DMS153 (cell line): Measurements from ENCODE around the gene CPXM2.

Experiments
- DNase-seq: peaks from one replicate; lab custom pipeline; 2025; lab: John Stamatoyannopoulos, UW

The CPXM2 gene

DNA sequence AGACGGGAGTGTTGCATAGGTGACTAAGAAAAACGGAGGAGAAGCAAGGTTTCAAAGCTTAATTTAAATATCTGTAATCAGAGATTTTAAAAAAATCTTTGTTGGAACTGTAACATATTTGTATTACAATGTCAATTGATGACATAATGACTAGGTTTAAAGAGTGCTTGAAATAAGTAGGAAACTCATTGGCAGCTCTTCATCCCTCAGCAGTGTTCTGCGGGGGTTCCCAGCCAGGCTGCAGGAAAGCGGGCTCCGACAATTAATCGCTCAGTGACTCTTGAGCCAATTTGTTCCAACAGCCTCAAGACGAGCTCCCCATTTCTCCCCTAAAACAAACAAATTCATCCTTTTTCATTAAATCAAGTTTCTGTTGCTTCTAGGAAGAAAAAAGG is 22.6 kb downstream of the CPXM2 start:
- no peak for DNase-seq

DNA sequence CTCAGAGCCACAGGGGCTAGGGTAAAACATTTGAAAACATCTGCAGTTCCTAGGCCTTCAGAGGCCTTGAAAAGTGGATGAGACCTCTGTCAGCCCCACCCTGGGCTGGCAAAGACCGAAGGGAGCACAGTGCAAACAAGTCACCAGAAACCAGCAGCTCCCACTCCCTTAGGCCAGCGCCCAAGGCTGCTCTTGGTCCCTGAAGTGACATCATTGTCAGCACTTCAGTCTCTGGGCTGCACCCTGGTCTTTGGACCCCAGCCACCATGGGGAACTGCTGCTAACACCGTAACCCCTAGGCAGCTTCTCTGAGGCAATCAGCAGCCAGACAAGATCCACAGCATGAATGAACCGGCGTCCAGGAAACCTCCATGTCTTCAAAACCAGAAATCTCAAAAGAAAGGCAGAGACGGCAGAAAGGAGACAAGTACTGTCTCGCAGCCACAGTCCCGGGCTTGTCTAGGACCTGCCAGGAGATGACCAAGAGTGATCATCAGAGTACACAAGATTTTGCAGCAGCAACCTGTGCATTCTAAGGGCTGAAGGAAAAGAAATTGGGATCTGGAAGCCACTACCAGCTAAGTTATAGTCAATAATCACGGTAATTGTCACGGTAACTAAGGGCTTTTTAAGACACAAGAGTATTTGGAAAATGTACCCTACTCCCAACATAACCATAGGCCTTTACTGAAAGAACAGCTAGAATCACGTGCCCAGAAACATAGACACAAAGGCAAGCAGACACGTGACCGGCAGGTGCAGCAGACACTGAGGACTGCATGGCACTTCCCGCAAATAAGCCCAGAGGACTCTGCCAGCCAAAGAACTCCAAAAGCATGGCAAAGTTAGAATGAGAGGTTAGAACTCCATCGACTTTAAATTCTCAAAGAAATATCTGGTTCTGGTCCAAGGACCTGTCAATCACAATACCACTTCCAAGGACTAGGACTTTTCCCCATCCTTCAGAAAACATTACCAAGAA is 23.3 kb downstream of the CPXM2 start:
- peak; percentile 48 for DNase-seq

DNA sequence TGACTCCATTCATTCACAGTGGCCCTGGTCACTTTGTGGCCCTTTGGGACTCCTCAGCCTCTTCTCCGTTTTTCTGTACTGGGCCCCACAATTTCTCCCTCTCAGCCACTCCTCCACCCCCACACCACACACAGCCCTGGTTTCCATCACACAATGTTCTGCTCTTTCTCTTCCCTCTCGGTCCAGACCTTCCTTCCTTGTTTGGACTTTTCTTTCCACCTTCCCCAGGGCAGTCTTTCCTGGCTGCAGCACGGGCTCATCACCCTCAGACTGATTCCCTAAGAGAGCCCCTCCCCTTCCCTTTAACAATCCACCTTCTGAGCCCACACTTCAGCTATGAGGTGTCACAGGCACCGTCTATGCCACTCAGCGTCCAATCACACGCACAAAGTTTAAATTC is 25.7 kb downstream of the CPXM2 start:
- no peak for DNase-seq

DNA sequence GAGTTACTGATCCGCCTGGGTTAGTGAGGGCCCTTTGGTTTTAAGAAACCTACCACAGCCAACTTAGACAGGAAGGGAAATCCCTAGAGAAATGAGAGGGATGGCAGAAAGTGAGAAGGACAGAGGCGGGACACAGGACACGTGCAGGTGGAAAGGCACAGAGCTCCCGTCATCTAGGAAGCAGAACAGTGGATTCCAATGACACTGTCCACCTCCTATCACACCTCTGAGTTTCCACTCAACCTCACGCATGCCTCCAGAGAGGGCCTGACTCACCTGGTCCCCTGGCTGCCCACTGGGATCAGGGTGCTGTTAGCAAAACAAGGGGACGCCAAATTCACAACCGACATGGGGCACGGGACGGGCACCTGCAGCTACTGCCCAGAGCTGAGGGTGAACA is 26.3 kb downstream of the CPXM2 start:
- no peak for DNase-seq

DNA sequence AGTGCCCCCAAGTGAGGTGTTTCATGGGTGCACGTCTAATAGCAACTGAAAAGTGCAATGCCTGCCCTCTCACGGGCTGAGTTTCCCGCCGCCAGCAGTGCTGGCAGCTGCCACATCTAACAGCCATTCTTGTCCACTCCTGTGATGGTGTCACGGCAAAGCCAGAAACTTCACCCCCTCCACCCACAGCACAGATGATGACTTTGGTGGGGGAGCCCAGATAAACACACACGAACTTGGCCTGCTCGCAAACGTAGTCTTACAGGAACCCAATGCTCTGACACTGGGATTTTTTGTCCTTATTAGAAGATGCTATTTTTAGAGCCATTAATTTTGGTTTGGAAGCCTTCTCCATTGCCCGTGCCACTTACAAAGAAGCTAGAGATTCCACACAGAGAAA is 26.7 kb downstream of the CPXM2 start:
- DNase-seq = no peak

DNA sequence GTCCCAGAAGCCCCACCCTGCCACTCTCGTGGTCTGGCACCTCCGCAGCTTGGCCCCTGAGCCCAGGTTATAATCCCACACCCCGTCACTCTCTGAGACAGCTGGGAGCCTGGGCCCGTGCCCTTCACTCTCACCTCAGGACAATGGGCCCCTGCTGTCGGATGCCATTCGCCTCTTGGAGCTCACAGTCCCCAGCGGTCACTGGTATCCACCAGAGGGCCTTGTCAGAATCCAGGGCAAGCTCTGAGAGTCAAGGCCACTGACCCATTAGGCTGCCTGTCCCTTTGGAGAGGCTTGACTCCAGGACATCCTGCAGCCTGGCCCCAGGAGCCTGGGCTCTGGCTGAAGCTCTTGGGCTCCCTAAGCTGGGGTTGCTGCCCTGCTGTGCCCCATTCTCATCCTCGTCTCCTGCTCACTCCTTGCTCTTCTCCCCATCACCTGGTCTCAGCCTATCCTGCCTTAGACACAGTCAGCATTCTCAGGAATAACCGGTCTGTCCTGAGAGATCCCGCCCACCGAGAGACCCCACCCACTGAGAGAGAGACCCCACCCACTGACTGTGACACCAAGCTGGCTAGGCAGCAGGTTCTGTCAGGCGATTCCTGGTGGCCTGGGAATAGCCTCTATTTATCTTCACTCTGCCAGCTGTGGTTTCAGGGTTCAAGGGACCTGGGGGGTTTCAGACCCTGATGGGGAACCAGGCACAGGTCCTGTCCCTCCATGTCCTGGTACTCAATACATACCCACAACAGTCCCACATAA is 27.7 kb downstream of the CPXM2 start:
- DNase-seq = no peak

DNA sequence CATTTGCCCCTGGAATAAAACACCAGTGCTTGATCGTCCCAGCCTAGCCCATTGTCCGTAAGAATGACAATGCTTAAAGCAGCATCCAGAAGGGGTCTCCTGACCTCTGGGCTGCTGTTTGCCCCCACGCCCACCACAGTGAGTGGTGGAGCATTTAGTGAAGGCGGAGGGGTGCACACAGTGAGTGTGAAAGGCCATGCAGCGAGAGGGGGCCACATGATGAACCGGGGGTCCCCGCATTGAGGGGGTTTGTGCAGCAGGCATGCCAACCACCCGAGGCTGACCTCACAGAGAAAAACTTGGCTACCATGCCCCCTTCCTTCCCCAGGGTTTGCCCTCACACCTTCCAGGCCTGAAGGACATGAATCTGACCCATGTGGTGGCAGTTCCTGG is 28.4 kb downstream of the CPXM2 start:
- no peak for DNase-seq

DNA sequence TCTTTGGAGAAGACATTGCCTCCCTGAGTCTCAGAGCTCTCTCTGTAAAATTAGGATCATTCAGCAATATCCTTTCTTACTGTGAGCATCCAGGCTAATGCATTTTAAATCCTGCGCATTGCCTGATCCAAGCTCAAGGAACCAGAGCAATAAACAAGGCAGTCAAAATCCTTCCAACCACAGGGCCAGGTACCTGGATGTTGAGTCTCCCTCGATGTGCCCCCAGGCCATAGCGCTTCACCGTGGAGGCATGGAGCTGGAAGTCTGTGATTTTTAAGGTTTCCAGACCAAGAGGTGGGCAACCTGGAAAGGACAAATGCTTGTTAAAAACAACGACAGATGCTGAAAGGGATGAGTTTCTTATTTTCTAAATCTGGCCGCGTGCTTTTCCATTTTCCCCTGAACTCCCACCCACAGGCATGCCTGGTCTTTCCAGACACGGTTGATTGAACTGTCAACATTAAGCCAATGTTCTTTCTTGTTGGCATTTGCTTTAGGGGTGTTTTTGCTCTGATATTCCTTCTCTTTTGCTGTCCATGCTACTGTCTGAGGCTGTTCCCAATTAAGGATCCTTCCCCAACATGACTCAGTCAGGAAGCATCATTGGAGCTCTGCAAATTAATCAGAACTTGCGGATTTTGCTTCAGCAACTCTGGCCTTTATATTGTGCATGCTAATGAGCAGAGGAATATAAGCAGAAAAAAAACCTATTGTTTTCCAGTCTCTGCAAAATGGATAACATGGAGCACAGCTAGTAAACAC is 29.0 kb downstream of the CPXM2 start:
- DNase-seq = no peak

DNA sequence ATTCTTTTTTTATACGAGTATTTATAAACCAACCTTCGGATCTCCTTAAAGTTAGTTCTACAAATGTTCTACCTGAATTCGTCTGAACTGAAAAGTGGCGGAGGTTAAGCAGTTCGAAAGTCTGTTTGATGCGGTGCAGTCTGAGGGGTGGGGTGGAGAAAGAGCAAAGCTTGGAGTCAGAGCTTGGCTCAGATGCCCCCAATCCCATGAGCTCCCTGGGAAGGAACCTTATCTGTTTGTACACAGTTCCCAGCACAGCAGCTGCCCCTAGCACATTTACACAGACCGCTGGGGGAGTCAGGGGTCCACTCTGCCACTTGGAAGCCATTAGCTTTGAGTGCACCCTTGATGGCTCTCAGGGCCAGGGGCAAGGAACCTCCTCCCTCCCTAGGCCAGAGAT is 30.8 kb downstream of the CPXM2 start:
- no peak for DNase-seq

DNA sequence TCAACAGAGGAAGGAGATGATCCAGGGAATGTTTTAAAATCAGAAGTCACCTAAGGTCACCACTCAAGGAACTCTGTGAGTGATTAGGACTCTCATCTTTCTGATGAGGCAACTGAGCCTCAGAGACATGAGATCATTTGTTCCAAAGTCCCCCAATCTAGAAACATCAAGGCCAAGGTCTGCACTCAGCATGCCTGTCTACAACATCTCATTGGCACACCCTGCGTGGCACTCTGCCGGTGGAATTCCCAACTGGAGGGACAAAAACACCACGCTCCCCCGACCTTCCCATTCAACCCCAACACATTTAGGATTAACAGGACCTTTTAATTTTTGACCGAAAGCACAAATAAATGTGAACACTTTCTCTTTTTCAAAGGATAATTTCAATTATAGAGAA is 31.4 kb downstream of the CPXM2 start:
- DNase-seq = no peak

DNA sequence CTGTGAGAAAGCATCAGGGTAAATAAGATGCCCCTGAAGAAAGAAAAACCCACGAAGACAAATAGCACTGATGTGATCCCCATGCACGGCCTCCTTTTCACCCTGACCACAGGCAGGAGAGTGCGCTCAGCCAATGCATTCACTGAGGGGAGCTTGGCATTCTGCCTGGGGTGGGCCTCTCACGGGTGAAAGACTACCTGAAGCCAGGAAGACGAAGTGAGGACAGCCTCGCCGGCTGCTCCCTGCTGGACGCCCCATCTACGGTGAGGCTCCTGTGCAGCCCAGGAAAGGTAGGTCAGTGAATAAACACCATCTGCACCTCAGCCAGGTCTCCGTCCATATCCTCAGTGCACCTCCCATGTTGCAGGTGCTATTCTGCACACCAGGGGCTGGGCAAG is 32.0 kb downstream of the CPXM2 start:
- no peak for DNase-seq

DNA sequence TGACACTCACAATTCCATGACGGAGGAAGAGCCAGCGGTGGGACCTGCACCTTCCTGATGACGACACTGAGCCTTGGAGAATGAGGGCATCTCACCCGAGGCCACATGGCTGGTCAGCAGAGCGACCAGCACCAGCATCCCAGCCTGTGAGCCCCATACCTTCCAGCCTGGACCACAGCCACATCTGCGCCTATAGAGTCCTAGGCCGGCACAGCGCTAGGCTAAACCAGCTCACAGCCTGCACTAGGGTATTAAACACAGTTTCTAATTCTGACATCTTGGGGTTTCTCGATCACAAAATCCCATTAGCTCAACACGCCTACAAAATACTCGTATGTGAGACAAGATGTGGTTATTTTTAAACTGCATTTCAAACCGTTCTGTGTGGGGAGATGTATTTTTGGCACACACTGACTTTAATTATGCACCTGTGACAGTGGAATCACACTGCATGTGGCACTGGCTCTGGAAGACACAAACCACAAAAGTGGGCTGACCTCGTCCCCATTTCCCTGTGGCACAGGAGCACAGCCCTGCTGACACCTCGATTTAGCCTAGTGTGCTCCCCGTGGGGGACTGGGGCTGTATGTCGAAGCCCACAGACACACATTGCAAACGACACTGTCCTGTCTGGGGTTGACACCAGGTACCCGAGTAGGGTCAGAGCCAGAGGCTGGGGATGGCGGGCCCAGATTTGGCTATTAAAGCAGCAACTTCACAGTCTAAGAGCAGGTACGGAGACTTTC is 32.5 kb downstream of the CPXM2 start:
- DNase-seq = no peak

DNA sequence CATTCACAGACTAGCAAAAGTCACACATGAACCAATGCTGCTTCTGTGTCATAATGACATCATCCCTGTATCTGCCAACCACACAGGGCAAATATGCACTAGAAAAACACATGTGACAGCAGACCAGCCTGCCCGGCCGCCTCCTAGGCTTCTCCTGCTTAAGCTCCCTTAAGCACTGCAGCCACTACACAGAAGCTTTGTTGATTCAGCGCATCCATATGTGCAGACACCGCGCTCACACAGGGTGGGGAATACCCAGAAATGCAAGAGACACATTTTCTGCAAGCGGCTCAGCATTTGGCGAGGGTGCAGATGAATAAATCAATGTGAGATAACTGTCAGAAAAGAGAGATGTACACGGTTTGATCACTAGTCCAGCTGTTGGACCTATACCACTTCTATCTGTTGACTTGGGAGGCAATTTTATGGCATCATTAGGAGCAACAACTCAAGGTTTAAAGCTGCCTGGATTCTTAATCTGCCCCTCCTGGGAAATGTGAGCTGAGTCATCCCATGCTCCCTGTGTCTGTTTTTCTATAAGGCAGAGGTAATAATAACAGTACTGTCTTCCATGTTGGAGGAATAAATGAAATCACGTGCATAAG is 33.4 kb downstream of the CPXM2 start:
- DNase-seq = peak; percentile 40

DNA sequence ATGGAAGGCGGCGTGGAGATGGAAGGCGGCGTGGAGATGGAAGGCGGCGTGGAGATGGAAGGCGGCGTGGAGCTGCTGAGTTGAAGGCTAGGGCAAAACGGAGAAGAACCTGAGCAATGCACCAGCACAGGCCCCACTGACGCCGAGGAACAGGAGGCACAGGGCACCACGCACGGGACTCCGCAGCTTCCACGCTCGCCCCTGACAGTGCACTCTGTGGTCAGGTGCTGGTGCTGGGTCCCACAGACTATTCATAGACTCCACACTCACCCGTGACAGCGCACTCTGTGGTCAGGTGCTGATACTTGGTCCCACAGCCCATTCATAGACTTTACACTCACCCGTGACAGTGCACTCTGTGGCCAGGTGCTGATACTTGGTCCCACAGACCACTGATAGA is 34.0 kb downstream of the CPXM2 start:
- no peak for DNase-seq

DNA sequence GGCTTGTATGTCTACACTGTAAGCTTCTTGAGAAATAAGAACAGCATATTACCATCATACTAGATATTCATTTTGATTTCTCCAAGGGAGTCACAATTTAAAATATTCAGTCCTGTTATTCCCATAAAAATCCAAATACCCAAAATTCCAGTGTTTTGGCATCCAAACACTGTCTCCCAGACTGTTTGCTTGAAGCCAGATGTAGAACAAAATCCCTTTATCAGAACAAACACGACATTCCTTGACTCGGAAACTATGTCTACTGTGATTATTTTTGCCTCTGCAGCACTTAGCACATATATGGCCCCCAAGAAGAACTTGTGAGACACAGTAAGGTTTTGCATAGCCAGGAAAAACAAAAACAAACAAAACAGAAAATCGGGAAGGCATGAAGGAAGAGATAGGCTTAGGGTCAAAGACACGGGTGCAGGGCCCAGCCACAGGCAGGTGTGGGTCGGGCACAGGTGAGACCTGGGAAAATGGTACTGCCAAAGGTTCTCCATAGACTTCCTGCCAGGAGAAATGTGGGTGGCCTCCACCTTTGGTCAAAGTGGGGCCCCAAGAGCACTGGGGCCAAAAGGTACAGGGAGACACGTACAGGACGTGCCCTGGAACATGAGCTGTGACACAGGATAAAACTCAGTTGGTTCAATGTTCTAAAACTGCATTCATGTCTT is 36.5 kb downstream of the CPXM2 start:
- DNase-seq = no peak

DNA sequence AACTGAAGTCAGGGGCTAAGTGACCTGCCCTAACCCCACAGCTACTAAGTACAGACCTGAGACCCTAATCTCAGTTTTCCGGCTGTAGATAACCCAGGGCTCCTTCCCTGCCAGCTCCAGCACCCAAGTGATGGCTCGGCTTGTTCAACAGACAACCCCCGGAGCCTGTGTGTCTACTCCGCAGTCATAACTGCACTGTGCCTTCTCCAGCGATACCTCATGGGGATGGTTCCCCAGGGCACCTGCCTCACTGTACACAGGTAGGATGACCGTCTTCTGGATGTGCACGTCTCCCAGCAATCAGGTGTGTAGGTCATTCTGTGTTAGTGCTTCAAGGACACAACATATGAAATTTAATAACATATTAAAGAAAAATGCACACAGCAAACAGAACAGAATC is 37.1 kb downstream of the CPXM2 start:
- DNase-seq = no peak

DNA sequence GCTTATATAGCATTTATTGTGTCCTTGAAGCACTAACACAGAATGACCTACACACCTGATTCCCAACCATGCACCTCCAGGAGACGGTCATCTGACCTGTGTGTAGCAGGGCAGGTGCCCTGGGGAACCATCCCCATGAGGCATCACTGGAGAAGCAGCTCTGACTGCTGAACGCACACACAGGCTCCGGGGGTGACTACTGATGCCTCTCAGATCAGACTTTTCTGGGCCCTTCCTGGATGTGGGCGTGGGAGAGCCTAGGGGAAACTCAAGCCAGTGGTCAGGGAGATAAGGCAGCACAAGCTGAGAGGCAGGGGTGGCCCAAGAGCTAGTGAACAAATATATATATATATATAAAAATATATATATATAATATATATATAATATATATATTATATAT is 37.6 kb downstream of the CPXM2 start:
- DNase-seq = no peak

DNA sequence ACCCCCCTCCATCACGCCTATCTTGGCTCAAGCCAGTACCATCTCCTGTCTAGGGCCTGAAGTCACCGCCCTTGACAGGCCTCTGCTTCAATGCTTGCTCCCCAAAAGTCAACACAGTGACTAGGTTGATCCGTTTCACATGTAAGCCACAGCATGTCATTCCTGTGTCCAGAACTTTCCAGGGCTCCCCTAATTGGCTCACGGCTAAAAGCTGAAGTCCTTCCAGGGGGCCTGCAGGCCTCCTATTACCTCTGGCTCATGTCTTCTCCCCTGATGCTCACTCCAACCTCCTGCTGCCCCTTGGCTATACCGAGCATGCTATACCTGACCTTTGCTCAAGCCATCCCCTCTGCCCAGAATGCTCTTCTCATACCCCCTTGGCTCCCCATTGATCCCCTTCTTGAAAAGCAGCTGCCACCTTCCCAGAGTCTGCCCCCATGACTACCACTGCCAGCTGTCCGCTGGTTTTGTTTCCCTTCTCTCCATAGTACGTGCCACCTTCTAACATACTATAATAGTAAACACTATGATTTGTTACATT is 39.1 kb downstream of the CPXM2 start:
- no peak for DNase-seq

DNA sequence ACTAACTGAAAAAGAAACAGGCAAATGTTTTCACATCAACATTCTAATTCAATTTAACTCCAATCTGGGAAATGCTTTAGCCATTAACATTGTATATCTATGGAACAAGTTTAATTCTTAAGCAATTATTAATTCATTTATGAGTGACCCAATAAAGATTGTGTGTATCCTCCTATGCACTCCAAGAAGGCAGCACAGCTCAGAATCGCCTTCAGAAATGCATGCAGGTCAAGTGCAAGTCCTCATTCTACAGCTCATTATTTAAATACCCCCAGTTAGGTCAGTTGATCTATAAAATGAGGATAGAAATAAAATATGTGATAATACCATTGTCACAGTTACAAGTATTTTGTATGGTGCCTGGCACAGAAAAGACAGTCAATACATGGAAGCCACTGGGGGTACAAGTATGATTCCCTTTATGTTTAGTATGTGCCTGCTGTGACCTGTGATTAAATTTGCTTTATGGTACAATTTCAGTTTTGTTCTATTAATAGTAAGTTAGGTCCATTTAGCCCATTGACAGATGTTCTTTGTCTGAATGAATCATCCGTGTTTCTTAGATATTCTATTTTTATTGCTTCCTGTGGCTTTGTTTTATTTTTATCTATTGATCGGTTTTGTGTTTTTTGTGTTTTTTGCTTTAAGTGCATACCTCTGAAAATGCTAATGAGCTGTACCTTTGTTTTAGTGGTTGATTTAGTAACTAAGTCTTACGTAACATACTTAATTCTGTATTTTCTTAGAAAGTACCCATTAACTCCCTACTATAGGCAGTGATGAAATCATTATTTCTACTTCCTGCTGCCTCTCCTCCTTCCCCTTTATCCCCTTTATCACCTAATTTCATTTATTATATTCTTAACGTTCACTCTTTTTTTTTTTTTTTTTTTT is 42.8 kb downstream of the CPXM2 start:
- DNase-seq = no peak
